ENCODE measurements around the gene USP54. TPM values are rescaled to one million over a fixed set of nuclear protein-coding genes. Genes with fewer than 3 reads are reported as not detected.

Gene USP54
- total and polyA plus RNA-seq, 9 of the 15 experiments (the other 6 are each of a cell fraction or from before 2014, with no cell fraction given), result 3.8 to 40.1 (median 16.9) TPM

- intact Hi-C loops (cut with micrococcal nuclease) (no loop called here), in situ Hi-C loops (cut with MboI) (no loop called here)
- no peaks in the 10 kb centered on the region for H3K9me1 ChIP-seq (ENCODE audit: control insufficient read depth, insufficient read depth, low read length)
- H3K4me1 ChIP-seq (replicated peaks in 1 of 2; ENCODE audit: control insufficient read depth in 2 of 2, insufficient read depth in 2 of 2, low read length in 2 of 2), result peaks cover 7 to 20% of the 10 kb centered on the region in 2 experiments; a peak in 4 of 5 replicates
- peak overlapping the region; percentile 37; the same call in 1 of the 3 replicates for H3K27ac ChIP-seq (ENCODE audit: extremely low read depth, low read depth, low read length)
- POLR2A ChIA-PET, result interaction anchor here (1.0 to 1.2 kb wide), 2 partner anchors 19 to 27 kb away, joined by 3 read pairs; no protein-coding TSS in a partner anchor
- no peak for FAIRE-seq
- no peak overlapping the region for H3K4me2 ChIP-seq (ENCODE audit: insufficient read depth, low read length)
- CTCF ChIA-PET (ENCODE audit: low intra/inter-chr PET ratio), result no interaction called here
- peaks cover 23% of the 10 kb centered on the region for H3K36me3 ChIP-seq (ENCODE audit: control insufficient read depth, insufficient read depth, low read length)
- no peak overlapping the region for H3K9ac ChIP-seq (ENCODE audit: insufficient read depth in 1 of 2, low read depth in 2 of 2, low read length in 2 of 2)
- no peak for DNase-seq (ENCODE audit: extremely low read depth in 1 of 4, low spot score in 3 of 4)
- H2AFZ ChIP-seq (ENCODE audit: low read depth, low read length), result no peak overlapping the region
- H3K27me3 ChIP-seq (ENCODE audit: control insufficient read depth in 2 of 2, insufficient read depth in 2 of 2, low read length in 2 of 2), result no peaks in the 10 kb centered on the region
- H3K79me2 ChIP-seq (ENCODE audit: control insufficient read depth, insufficient read depth, low read length), result peaks cover under 1% of the 10 kb centered on the region; the same call in 2 of the 3 replicates
- no TSS peak for BruUV-seq (replicated peaks)
- no peak overlapping the region for H3K4me3 ChIP-seq
- no peak for ATAC-seq
- no peaks in the 10 kb centered on the region for H3K9me3 ChIP-seq (replicated peaks; ENCODE audit: control insufficient read depth, insufficient read depth, low read depth, low read length)
- H4K20me1 ChIP-seq (replicated peaks; ENCODE audit: control insufficient read depth, insufficient read depth, low read length), result no peaks in the 10 kb centered on the region
- TF ChIP-seq ZBTB17 (CRISPR knock-in tag; IDR thresholded peaks at IDR 0.05) (no peak), NR2C1 (IDR thresholded peaks at IDR 0.05) (peak; percentile 10; the same call in 1 of the 2 replicates), NR2C1 (tag; IDR thresholded peaks at IDR 0.05) (no peak), CBFB (CRISPR knock-in tag; IDR thresholded peaks at IDR 0.05) (no peak), ZNF644 (tag; IDR thresholded peaks at IDR 0.05; ENCODE audit: low read depth) (no peak), ARID1B (IDR thresholded peaks at IDR 0.05) (peak; percentile 55; the same call in 1 of the 2 replicates), EP400 (IDR thresholded peaks at IDR 0.05) (0 out of 2 replicates have a peak, but pooled peaks have one; percentile 3), SMARCE1 (IDR thresholded peaks at IDR 0.05) (peak; percentile 82; the same call in 1 of the 2 replicates), THRAP3 (IDR thresholded peaks at IDR 0.05; ENCODE audit: borderline replicate concordance) (no peak), DPF2 (IDR thresholded peaks at IDR 0.05) (peak; percentile 48; the same call in 1 of the 2 replicates)
- TF ChIP-seq, protein P1, sequence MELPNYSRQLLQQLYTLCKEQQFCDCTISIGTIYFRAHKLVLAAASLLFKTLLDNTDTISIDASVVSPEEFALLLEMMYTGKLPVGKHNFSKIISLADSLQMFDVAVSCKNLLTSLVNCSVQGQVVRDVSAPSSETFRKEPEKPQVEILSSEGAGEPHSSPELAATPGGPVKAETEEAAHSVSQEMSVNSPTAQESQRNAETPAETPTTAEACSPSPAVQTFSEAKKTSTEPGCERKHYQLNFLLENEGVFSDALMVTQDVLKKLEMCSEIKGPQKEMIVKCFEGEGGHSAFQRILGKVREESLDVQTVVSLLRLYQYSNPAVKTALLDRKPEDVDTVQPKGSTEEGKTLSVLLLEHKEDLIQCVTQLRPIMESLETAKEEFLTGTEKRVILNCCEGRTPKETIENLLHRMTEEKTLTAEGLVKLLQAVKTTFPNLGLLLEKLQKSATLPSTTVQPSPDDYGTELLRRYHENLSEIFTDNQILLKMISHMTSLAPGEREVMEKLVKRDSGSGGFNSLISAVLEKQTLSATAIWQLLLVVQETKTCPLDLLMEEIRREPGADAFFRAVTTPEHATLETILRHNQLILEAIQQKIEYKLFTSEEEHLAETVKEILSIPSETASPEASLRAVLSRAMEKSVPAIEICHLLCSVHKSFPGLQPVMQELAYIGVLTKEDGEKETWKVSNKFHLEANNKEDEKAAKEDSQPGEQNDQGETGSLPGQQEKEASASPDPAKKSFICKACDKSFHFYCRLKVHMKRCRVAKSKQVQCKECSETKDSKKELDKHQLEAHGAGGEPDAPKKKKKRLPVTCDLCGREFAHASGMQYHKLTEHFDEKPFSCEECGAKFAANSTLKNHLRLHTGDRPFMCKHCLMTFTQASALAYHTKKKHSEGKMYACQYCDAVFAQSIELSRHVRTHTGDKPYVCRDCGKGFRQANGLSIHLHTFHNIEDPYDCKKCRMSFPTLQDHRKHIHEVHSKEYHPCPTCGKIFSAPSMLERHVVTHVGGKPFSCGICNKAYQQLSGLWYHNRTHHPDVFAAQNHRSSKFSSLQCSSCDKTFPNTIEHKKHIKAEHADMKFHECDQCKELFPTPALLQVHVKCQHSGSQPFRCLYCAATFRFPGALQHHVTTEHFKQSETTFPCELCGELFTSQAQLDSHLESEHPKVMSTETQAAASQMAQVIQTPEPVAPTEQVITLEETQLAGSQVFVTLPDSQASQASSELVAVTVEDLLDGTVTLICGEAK (IDR thresholded peaks at IDR 0.05), result peak; percentile 71; the same call in 1 of the 2 replicates
- TF ChIP-seq, protein P1 (CRISPR knock-in tag; IDR thresholded peaks at IDR 0.05), result no peak
- TF ChIP-seq, protein P2, sequence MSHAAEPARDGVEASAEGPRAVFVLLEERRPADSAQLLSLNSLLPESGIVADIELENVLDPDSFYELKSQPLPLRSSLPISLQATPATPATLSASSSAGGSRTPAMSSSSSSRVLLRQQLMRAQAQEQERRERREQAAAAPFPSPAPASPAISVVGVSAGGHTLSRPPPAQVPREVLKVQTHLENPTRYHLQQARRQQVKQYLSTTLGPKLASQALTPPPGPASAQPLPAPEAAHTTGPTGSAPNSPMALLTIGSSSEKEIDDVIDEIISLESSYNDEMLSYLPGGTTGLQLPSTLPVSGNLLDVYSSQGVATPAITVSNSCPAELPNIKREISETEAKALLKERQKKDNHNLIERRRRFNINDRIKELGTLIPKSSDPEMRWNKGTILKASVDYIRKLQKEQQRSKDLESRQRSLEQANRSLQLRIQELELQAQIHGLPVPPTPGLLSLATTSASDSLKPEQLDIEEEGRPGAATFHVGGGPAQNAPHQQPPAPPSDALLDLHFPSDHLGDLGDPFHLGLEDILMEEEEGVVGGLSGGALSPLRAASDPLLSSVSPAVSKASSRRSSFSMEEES (CRISPR knock-in tag; IDR thresholded peaks at IDR 0.05), result no peak
Observed at GRCh38 chr10:73501651-73502050, 89.5 kb downstream of the USP54 start.

All from K562 (cell line).